ENCODE results near the gene MLLT10.

DNA sequence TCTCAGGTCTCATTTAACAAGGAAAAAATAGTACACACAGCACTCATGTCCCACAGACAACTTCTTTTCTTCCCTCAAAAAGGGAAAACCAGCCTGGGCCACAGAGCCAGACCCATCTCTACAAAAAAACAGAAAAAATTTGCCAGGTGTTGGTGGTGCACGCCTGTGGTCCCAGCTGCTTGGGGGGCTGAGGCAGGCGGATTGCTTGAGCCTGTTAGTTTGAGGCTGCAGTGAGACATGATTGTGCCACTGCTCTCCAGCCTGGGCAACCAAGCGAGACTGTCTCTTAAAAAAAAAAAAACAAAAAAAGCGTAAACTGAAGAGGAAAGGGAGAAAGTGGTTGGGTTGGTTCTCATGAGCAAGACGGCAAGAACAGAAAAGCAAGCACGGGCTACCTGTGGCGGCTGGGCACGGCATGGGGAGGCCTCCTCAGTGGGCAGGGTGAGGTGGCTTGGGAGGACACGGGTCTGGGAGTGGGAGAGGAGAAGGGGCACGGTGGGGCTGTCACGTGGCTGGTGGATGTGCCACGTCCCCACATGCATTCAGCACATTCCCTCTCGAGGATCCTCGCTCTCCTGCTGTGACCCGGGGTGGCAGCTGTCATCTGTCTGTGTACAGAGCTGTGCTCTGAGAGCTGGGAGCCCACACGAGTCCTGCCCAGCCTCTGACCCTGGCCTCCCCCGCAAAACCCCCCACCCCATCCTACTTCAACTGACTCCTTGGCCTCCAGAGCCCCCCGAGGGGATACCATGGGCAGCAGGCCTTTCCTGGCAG lies 219.7 kb downstream of the MLLT10 start:
- TF ChIP-seq, protein P1, sequence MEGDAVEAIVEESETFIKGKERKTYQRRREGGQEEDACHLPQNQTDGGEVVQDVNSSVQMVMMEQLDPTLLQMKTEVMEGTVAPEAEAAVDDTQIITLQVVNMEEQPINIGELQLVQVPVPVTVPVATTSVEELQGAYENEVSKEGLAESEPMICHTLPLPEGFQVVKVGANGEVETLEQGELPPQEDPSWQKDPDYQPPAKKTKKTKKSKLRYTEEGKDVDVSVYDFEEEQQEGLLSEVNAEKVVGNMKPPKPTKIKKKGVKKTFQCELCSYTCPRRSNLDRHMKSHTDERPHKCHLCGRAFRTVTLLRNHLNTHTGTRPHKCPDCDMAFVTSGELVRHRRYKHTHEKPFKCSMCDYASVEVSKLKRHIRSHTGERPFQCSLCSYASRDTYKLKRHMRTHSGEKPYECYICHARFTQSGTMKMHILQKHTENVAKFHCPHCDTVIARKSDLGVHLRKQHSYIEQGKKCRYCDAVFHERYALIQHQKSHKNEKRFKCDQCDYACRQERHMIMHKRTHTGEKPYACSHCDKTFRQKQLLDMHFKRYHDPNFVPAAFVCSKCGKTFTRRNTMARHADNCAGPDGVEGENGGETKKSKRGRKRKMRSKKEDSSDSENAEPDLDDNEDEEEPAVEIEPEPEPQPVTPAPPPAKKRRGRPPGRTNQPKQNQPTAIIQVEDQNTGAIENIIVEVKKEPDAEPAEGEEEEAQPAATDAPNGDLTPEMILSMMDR (IDR thresholded peaks at IDR 0.05), result no peak
- TF ChIP-seq POLR2A (IDR thresholded peaks at IDR 0.05), result no peak

Measured in thyroid gland (tissue), 4 donors.